ENCODE data around the gene GPSM1.

GRCh38 chr9:136399176-136400037 is 72.1 kb downstream of the GPSM1 start:
- no peak for TF ChIP-seq EZH2 (IDR thresholded peaks at IDR 0.05; ENCODE audit: insufficient read depth, low read length)
- TF ChIP-seq CTCF (IDR thresholded peaks at IDR 0.05; ENCODE audit: insufficient read depth, low read depth, low read length): no peak
